ENCODE data around the gene OR1J2. TPM values are rescaled to one million over a fixed set of nuclear protein-coding genes. Genes with fewer than 3 reads are reported as not detected.

Gene OR1J2
- total RNA-seq, 1 donor from 2014 or later: not detected

GRCh38 chr9:122546196-122546595, 35.6 kb downstream of the OR1J2 start:
- no peak overlapping the region for H3K4me3 ChIP-seq (ENCODE audit: low read depth, low read length)
- TF ChIP-seq CTCF (conservative IDR thresholded peaks at IDR 0.05; ENCODE audit: low read depth, low read length): no peak
- no peak for DNase-seq (ENCODE audit: low read depth)

GRCh38 chr9:122551371-122551770, 40.8 kb downstream of the OR1J2 start:
- DNase-seq (ENCODE audit: low read depth): no peak
- H3K4me3 ChIP-seq (ENCODE audit: low read depth, low read length): no peak overlapping the region
- TF ChIP-seq CTCF (conservative IDR thresholded peaks at IDR 0.05; ENCODE audit: low read depth, low read length): no peak

- no peak for DNase-seq (ENCODE audit: low read depth)
- H3K4me3 ChIP-seq (ENCODE audit: low read depth, low read length): no peak within 1 kb of the TSS
- TF ChIP-seq CTCF (conservative IDR thresholded peaks at IDR 0.05; ENCODE audit: low read depth, low read length): no peak
Measured at GRCh38 chr9:122552812-122553211, 42.2 kb downstream of the OR1J2 start, which contains the start of gene OR1N2. Gene OR1N2, plus strand, starts transcription at chr9:122553112. Its CDS starts 100 bp downstream, at chr9:122553212.

Other genes with a start within 250 kb of the OR1J2 start
- 8.4 and 13.9 TPM in 2 replicates for gene RBM18, start 246.0 kb upstream of the OR1J2 start, total RNA-seq
- gene MRRF, start 245.9 kb upstream of the OR1J2 start, total RNA-seq: 27.3 and 48.8 TPM in 2 replicates
- 2.2 and 6.0 TPM in 2 replicates for gene PTGS1, start 139.8 kb upstream of the OR1J2 start, total RNA-seq
- not detected in 2 replicates for gene OR1J1, start 32.9 kb upstream of the OR1J2 start, total RNA-seq
- not detected in 2 replicates for gene OR1J4, start 8.3 kb downstream of the OR1J2 start, total RNA-seq
- not detected in 2 replicates for gene OR1N1, start 16.5 kb downstream of the OR1J2 start, total RNA-seq
- gene OR1N2, start 42.3 kb downstream of the OR1J2 start, total RNA-seq: not detected in 2 replicates
- gene OR1L8, start 72.6 kb downstream of the OR1J2 start, total RNA-seq: not detected in 2 replicates
- not detected in 2 replicates for gene OR1Q1, start 103.9 kb downstream of the OR1J2 start, total RNA-seq
- gene OR1B1, start 146.8 kb downstream of the OR1J2 start, total RNA-seq: not detected in 2 replicates
- not detected in 2 replicates for gene OR1L1, start 150.9 kb downstream of the OR1J2 start, total RNA-seq
- gene OR1L3, start 164.3 kb downstream of the OR1J2 start, total RNA-seq: not detected in 2 replicates
- not detected in 2 replicates for gene OR1L4, start 213.2 kb downstream of the OR1J2 start, total RNA-seq
- gene OR1L6, start 231.5 kb downstream of the OR1J2 start, total RNA-seq: not detected in 2 replicates